Endothelial cell of hepatic sinusoid (primary cell): Measurements from ENCODE around the gene PADI4.
"Not testable (repeated sequence)": the region's sequence is repeated elsewhere in the genome, so short reads cannot be mapped to it uniquely, and the experiment has no call there.

Experiments
- in situ Hi-C: cut with HindIII; loops from 2 replicates; pipeline ENCODE4 v1.10.0; 2017; ENCODE audit warnings: low sequenced_read_pairs

PADI4 gene

GRCh38 chr1:17310068-17310640 is 2.2 kb downstream of the PADI4 start:
- in situ Hi-C loops, result no loop called here

- in situ Hi-C loops, result no loop called here
These were observed 5.7 kb downstream of the PADI4 start for GRCh38 chr1:17313530-17314309.

GRCh38 chr1:17314491-17314971 is 6.5 kb downstream of the PADI4 start:
- in situ Hi-C loops, result no loop called here

GRCh38 chr1:17315542-17316130 is 7.6 kb downstream of the PADI4 start:
- in situ Hi-C loops, result no loop called here

GRCh38 chr1:17316704-17317103 is 8.7 kb downstream of the PADI4 start:
- in situ Hi-C loops, result no loop called here

GRCh38 chr1:17318262-17318661 is 10.3 kb downstream of the PADI4 start:
- in situ Hi-C loops, result no loop called here

GRCh38 chr1:17319561-17320350 is 11.8 kb downstream of the PADI4 start:
- in situ Hi-C loops, result no loop called here

GRCh38 chr1:17321857-17322390 is 13.9 kb downstream of the PADI4 start:
- in situ Hi-C loops, result not testable (repeated sequence)

- in situ Hi-C loops, result no loop called here
These were observed 20.9 kb downstream of the PADI4 start for GRCh38 chr1:17328855-17329254.

GRCh38 chr1:17329610-17330009 is 21.6 kb downstream of the PADI4 start:
- in situ Hi-C loops, result no loop called here

GRCh38 chr1:17330856-17331255 is 22.9 kb downstream of the PADI4 start:
- in situ Hi-C loops, result no loop called here

GRCh38 chr1:17333081-17333480 is 25.1 kb downstream of the PADI4 start:
- in situ Hi-C loops, result no loop called here

- in situ Hi-C loops, result no loop called here
These were observed 28.1 kb downstream of the PADI4 start for GRCh38 chr1:17335821-17336710.

- in situ Hi-C loops, result no loop called here
These were observed 30.9 kb downstream of the PADI4 start for GRCh38 chr1:17338706-17339493.

- in situ Hi-C loops, result no loop called here
These were observed 31.5 kb downstream of the PADI4 start for GRCh38 chr1:17339521-17339920.

- in situ Hi-C loops, result no loop called here
These were observed 32.4 kb downstream of the PADI4 start for GRCh38 chr1:17340358-17340757.

GRCh38 chr1:17342014-17342441 is 34.0 kb downstream of the PADI4 start:
- in situ Hi-C loops, result no loop called here

- in situ Hi-C loops, result not testable (repeated sequence)
These were observed 37.5 kb downstream of the PADI4 start for GRCh38 chr1:17345506-17345905.
